ENCODE measurements around the gene CYFIP1.

CYFIP1 gene

DNA sequence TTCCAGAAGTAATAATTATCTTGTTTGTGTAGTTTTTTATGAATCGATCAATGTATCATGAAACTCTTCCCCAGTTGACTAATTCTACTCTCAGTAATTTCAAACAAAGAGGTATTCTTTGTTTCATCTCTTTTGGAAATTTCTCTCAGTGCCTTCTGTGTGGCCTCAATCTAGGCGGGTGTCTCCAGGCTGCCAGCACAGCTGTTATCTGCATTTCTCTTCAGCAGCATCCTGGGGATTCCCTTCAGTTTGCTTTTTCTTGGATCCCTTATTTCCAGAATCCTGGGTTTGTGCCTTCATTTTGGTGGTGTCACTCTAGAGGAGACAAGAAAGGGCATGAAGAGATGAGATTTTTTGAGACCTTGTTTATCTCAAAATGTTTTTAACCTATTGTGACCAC, 119.0 kb downstream of the CYFIP1 start:
- DNase-seq, result no peak

DNA sequence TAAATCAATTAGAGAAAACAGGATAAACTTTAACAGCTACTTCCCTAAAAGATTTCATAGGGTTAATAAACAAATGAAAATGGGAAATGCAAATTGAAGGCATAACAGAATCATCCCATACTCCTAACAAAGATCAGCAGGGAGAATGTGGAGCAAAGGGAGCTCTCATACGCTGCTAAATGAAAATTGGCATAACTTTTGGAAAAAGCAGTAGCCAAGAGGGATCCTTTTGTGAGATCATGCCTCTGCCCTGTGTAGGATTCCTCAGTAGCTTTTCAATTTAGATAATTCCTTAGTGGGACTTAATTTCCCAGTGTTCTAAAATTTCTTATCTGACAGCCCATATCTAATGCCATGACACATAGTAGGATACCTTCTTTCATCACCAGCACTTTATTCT, 123.5 kb downstream of the CYFIP1 start:
- no peak for DNase-seq

DNA sequence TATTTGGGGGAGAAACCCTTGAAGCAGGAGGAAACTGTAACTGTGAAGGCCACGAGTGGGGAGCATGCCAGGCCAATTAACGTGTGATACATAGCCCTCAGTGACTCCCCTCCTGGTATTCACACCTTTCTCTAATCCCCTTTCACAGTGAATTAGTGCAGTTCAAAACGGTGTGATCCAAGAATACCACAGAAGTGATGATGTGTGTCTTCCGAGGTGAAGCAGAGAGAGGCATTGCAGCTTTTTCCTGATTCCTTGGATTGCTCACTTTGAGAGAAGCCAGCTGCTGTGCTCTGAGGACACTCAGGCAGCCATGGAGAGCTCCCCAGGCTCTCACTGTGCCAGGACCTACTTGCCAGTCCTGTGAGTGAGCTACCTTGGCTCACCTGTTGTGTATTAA, 124.4 kb downstream of the CYFIP1 start:
- no peak for DNase-seq

- no peak for DNase-seq
Observed at GRCh38 chr15:22851513-22851912, 128.7 kb downstream of the CYFIP1 start.

- DNase-seq, result no peak
Observed at GRCh38 chr15:22850055-22850454, 130.1 kb downstream of the CYFIP1 start.

DNA sequence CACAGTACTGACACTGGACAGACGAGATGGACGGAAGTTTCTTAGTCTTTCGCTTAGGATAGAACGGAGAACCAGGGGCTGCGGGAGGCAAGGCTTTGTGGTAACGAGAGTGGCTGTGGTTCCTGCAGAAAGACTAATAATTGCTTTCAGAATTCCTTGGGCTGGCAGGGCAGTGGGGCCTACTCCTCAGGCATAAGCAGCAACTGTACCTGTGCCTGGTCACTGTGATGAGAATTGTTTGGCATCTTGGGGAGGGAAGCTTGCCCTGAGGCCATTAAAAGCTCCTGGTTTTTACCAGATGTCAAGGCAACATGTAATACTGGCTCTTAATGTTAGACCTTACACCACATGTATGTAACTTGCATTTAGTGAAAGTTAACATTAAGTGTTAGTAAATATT, 134.1 kb downstream of the CYFIP1 start:
- DNase-seq, result no peak

DNA sequence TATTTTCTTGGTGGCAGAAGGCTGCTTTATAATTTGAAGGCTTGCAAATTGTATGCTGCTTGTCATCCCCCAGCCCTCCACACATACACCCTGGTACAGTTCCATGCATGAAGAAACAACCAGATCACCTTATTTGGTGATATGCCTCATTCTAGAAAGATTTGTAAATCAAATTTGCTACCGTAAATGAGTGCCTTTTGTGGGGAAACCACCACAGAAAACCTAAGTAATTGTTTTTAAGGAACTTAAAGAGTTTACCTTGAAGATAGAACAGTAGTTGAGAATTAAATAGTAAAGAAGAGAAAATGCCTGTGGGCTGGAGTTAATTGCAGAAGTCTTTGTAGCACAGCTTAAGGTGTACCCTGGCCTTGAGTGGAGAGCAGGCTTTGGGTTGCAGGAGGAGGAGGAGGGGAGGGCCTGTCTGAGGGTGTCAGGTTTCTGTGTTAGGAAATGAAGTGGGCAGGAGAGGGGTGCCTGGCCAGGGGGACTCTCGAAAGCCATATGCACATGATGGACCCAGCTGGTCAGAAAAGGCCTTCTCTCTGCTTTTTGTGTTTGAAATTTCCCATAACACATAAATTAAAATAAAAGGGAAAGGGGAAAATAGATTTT, 134.8 kb downstream of the CYFIP1 start:
- DNase-seq, result no peak

DNA sequence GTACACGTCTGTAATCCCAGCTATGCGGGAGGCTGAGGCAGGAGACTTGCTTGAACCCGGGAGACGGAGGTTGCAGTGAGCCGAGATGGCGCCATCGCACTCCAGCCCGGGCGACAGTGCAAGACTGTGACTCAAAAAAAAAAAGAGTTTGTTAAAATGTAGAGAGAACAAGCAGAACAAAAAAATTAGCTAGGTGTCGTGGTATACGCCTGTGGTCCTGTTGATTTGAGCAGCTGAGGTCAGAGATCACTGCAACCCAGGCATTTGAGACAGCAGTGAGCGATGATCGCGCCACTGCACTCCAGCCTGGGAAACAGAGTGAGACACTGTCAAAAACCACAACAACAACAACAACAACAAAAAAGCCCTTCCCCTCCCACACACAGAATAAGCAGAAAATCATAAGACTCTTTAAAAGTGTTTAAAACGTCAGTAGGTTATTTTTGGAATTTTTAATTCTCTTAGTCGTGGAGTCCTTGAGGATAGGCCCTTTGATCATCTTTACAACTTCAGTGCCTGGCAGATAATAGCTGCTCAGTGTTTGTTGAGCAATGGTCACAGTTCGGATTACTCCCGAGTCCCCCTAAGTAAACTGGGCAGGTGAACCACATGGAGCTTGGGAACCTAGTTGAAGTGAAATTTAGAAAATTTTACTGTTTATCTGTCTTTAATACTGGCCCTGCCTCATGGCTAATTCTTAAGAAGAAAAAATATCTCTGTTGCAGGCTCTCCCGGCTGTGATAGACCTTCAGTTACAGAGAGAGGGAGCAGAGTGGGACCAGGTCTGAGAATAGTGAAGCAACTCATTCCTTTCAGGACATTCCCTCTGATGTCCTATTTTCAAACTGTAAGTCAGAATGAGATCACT, 135.5 kb downstream of the CYFIP1 start:
- no peak for DNase-seq

DNA sequence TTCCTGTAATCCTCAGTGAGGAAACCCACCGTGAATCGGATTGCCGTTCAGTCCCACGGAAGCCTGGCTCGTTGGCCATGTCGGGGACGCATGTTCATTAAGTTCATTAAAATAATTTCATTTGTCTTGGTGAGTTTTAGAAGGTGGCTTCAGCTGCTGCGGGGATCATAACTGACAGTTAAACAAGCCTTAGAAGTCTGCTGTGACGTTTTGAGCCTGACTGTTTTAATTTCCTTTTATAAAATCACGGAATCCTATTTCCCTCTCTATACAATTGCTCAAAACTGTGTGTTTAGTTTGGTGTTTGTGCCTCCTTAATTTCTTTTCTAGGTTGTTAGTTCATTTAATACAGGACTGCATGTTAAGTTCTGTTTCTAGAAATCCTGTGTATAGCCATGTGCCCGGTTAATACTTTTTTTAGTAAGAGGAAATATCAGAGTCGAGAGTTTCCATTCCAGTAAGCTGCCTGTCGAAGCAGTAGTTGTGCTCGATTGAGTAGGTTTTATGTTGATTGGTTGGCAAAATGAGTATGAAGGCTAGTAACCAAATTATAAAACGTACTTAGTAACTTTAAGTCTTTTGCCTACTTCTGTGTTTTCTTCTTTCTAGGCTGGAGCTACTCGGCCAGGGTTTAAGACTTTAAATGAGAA, 141.0 kb downstream of the CYFIP1 start:
- DNase-seq, result no peak

- DNase-seq, result peak; percentile 98
Observed at GRCh38 chr15:22838292-22839042, 141.7 kb downstream of the CYFIP1 start, which contains the start of gene NIPA2. Gene NIPA2, plus strand, starts transcription at chr15:22838666. Its CDS starts 13,066 bp downstream, at chr15:22851732.

GRCh38 chr15:22831473-22831872, 148.7 kb downstream of the CYFIP1 start:
- DNase-seq, result no peak

GRCh38 chr15:22827125-22827524, 153.0 kb downstream of the CYFIP1 start:
- no peak for DNase-seq

GRCh38 chr15:22823495-22824128, 156.6 kb downstream of the CYFIP1 start:
- no peak for DNase-seq

DNA sequence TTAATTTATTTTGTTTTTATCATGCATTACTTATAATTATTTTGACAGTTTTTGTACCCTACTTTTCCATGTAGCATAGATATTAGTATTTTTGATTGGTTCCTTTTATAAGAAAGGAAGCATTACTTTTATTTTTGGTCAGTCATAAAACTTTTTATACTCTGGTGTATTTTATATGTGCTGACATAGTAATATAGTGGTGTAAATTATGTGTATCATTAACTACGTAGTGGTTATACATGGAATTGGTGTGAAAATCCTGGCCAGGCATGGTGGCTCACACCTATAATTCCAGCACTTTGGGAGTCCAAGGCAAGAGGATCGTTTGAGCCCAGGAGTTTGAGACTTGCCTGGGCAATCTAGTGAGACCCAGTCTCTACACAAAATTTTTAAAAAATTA, 160.5 kb downstream of the CYFIP1 start:
- no peak for DNase-seq

Measured in effector CD4-positive, alpha-beta T cell (primary cell).